ENCODE results near the gene LLGL2.

The LLGL2 gene

GRCh38 chr17:75551266-75551665, 25.8 kb downstream of the LLGL2 start:
- Mint-ChIP-seq H3K27ac (no peak overlapping the region), H3K27me3 (ENCODE audit: low read depth) (no peaks in the 10 kb centered on the region), H3K4me3 (no peak overlapping the region), H3K9me3 (no peaks in the 10 kb centered on the region), H3K36me3 (ENCODE audit: low read depth) (no peaks in the 10 kb centered on the region), H3K4me1 (ENCODE audit: low read depth) (no peaks in the 10 kb centered on the region)
- DNase-seq (ENCODE audit: low spot score): no peak

GRCh38 chr17:75552425-75553294, 27.2 kb downstream of the LLGL2 start:
- DNase-seq (ENCODE audit: low spot score): no peak
- H3K27ac Mint-ChIP-seq: no peak overlapping the region
- H3K9me3 Mint-ChIP-seq: no peaks in the 10 kb centered on the region
- H3K27me3 Mint-ChIP-seq (ENCODE audit: low read depth): no peaks in the 10 kb centered on the region
- no peaks in the 10 kb centered on the region for H3K4me1 Mint-ChIP-seq (ENCODE audit: low read depth)
- H3K36me3 Mint-ChIP-seq (ENCODE audit: low read depth): no peaks in the 10 kb centered on the region
- H3K4me3 Mint-ChIP-seq: no peak overlapping the region

GRCh38 chr17:75553295-75554110, 28.0 kb downstream of the LLGL2 start:
- no peak for DNase-seq (ENCODE audit: low spot score)
- no peak overlapping the region for H3K27ac Mint-ChIP-seq
- H3K36me3 Mint-ChIP-seq (ENCODE audit: low read depth): no peaks in the 10 kb centered on the region
- H3K4me1 Mint-ChIP-seq (ENCODE audit: low read depth): no peaks in the 10 kb centered on the region
- no peaks in the 10 kb centered on the region for H3K27me3 Mint-ChIP-seq (ENCODE audit: low read depth)
- H3K4me3 Mint-ChIP-seq: no peak overlapping the region
- H3K9me3 Mint-ChIP-seq: no peaks in the 10 kb centered on the region

- Mint-ChIP-seq H3K36me3 (ENCODE audit: low read depth) (no peaks in the 10 kb centered on the region), H3K4me1 (ENCODE audit: low read depth) (no peaks in the 10 kb centered on the region), H3K9me3 (no peaks in the 10 kb centered on the region), H3K27me3 (ENCODE audit: low read depth) (no peaks in the 10 kb centered on the region), H3K27ac (no peak overlapping the region), H3K4me3 (no peak overlapping the region)
- DNase-seq (ENCODE audit: low spot score): no peak
Measured at GRCh38 chr17:75555679-75556153, 30.2 kb downstream of the LLGL2 start.

GRCh38 chr17:75557075-75557851, 31.8 kb downstream of the LLGL2 start:
- no peaks in the 10 kb centered on the region for H3K36me3 Mint-ChIP-seq (ENCODE audit: low read depth)
- no peak for DNase-seq (ENCODE audit: low spot score)
- H3K4me3 Mint-ChIP-seq: no peak overlapping the region
- H3K27ac Mint-ChIP-seq: no peak overlapping the region
- no peaks in the 10 kb centered on the region for H3K27me3 Mint-ChIP-seq (ENCODE audit: low read depth)
- H3K4me1 Mint-ChIP-seq (ENCODE audit: low read depth): no peaks in the 10 kb centered on the region
- no peaks in the 10 kb centered on the region for H3K9me3 Mint-ChIP-seq

GRCh38 chr17:75557852-75558665, 32.6 kb downstream of the LLGL2 start:
- H3K9me3 Mint-ChIP-seq: no peaks in the 10 kb centered on the region
- no peak for DNase-seq (ENCODE audit: low spot score)
- H3K4me3 Mint-ChIP-seq: no peak overlapping the region
- no peaks in the 10 kb centered on the region for H3K4me1 Mint-ChIP-seq (ENCODE audit: low read depth)
- H3K27me3 Mint-ChIP-seq (ENCODE audit: low read depth): no peaks in the 10 kb centered on the region
- H3K27ac Mint-ChIP-seq: no peak overlapping the region
- no peaks in the 10 kb centered on the region for H3K36me3 Mint-ChIP-seq (ENCODE audit: low read depth)

GRCh38 chr17:75558666-75559530, 33.4 kb downstream of the LLGL2 start:
- H3K27me3 Mint-ChIP-seq (ENCODE audit: low read depth): no peaks in the 10 kb centered on the region
- no peaks in the 10 kb centered on the region for H3K4me1 Mint-ChIP-seq (ENCODE audit: low read depth)
- DNase-seq (ENCODE audit: low spot score): no peak
- no peak overlapping the region for H3K27ac Mint-ChIP-seq
- no peaks in the 10 kb centered on the region for H3K36me3 Mint-ChIP-seq (ENCODE audit: low read depth)
- no peaks in the 10 kb centered on the region for H3K9me3 Mint-ChIP-seq
- no peak overlapping the region for H3K4me3 Mint-ChIP-seq

GRCh38 chr17:75559958-75560533, 34.5 kb downstream of the LLGL2 start:
- Mint-ChIP-seq H3K36me3 (ENCODE audit: low read depth) (no peaks in the 10 kb centered on the region), H3K4me3 (no peak overlapping the region), H3K27me3 (ENCODE audit: low read depth) (no peaks in the 10 kb centered on the region), H3K4me1 (ENCODE audit: low read depth) (no peaks in the 10 kb centered on the region), H3K27ac (no peak overlapping the region), H3K9me3 (no peaks in the 10 kb centered on the region)
- no peak for DNase-seq (ENCODE audit: low spot score)

- Mint-ChIP-seq H3K4me1 (ENCODE audit: low read depth) (no peaks in the 10 kb centered on the region), H3K9me3 (no peaks in the 10 kb centered on the region), H3K27me3 (ENCODE audit: low read depth) (no peaks in the 10 kb centered on the region), H3K36me3 (ENCODE audit: low read depth) (no peaks in the 10 kb centered on the region), H3K4me3 (no peak overlapping the region), H3K27ac (no peak overlapping the region)
- no peak for DNase-seq (ENCODE audit: low spot score)
Measured at GRCh38 chr17:75561927-75562603, 36.6 kb downstream of the LLGL2 start.

GRCh38 chr17:75563063-75563758, 37.7 kb downstream of the LLGL2 start:
- H3K36me3 Mint-ChIP-seq (ENCODE audit: low read depth): no peaks in the 10 kb centered on the region
- H3K9me3 Mint-ChIP-seq: no peaks in the 10 kb centered on the region
- H3K27me3 Mint-ChIP-seq (ENCODE audit: low read depth): no peaks in the 10 kb centered on the region
- H3K4me1 Mint-ChIP-seq (ENCODE audit: low read depth): no peaks in the 10 kb centered on the region
- H3K4me3 Mint-ChIP-seq: no peak overlapping the region
- no peak for DNase-seq (ENCODE audit: low spot score)
- H3K27ac Mint-ChIP-seq: no peak overlapping the region

- no peaks in the 10 kb centered on the region for H3K27me3 Mint-ChIP-seq (ENCODE audit: low read depth)
- H3K4me1 Mint-ChIP-seq (ENCODE audit: low read depth): no peaks in the 10 kb centered on the region
- H3K27ac Mint-ChIP-seq: no peak overlapping the region
- H3K36me3 Mint-ChIP-seq (ENCODE audit: low read depth): no peaks in the 10 kb centered on the region
- no peak for DNase-seq (ENCODE audit: low spot score)
- no peaks in the 10 kb centered on the region for H3K9me3 Mint-ChIP-seq
- no peak overlapping the region for H3K4me3 Mint-ChIP-seq
Measured at GRCh38 chr17:75564195-75564594, 38.7 kb downstream of the LLGL2 start.

Measured in T-helper 2 cell treated with Interferon-gamma antibody and Interleukin-4, amounts not matched to agents 5 μg/mL and 100 μg/mL, for 36 hours (primary cell).